OCI-LY7 (cell line): ENCODE data around the gene TRPC1. TPM values are rescaled to one million over a fixed set of nuclear protein-coding genes. Genes with fewer than 3 reads are reported as not detected.

ENCODE experiments used
- BruUV-seq: library from RNA; stranded (reverse); fragments of 400-500 nt; replicated peaks from 2 replicates; lab custom pipeline; 2021; lab: Mats Ljungman, UMichigan
- CTCF ChIA-PET: fragments of 300-600 bp; sonication (Branson Sonifier 250); formaldehyde crosslinking; loops from one replicate; lab custom pipeline; 2022; ENCODE audit warnings: antibody characterized with exemption; ENCODE audit not compliant: unreplicated experiment; lab: Charles Lee
- POLR2A ChIA-PET: fragments of 300-600 bp; sonication (Branson Sonifier 250); formaldehyde crosslinking; loops from one replicate; lab custom pipeline; 2022; ENCODE audit warnings: antibody characterized with exemption; lab: Charles Lee
- DNase-seq: peaks from one replicate; pipeline ENCODE4 v3.0.0-alpha.2; 2015; ENCODE audit warnings: low spot score
- H2AFZ ChIP-seq: fragments of 200-600 bp; sonication (generic), shearing (Covaris generic); 2 replicates; pipeline ENCODE4 v1.6.1; 2014; ENCODE audit warnings: mild to moderate bottlenecking, antibody characterized with exemption, low read length, moderate library complexity
- H3K27ac ChIP-seq: fragments of 200-600 bp; sonication (generic); 2 replicates; pipeline ENCODE4 v1.5.1; 2014; ENCODE audit warnings: mixed run types, low read depth, mild to moderate bottlenecking, moderate library complexity, low read length, inconsistent platforms; ENCODE audit not compliant: poor library complexity, severe bottlenecking
- H3K36me3 ChIP-seq: fragments of 200-600 bp; sonication (generic); 2 replicates; pipeline ENCODE4 v1.6.1; 2014; ENCODE audit warnings: mild to moderate bottlenecking, antibody characterized with exemption, low read length, moderate library complexity, mixed read lengths; ENCODE audit not compliant: insufficient read depth
- H3K4me1 ChIP-seq: fragments of 200-600 bp; sonication (generic); 2 replicates; pipeline ENCODE4 v1.5.1; 2014; ENCODE audit warnings: mild to moderate bottlenecking, low read length; ENCODE audit not compliant: insufficient read depth, poor library complexity, severe bottlenecking
- H3K4me2 ChIP-seq: fragments of 200-600 bp; sonication (generic); 2 replicates; pipeline ENCODE4 v1.6.1; 2014; ENCODE audit warnings: mild to moderate bottlenecking, low read length
- H3K4me3 ChIP-seq: fragments of 200-600 bp; sonication (generic); 2 replicates; pipeline ENCODE4 v1.5.1; 2014; ENCODE audit warnings: mild to moderate bottlenecking, low read depth, low read length; ENCODE audit not compliant: poor library complexity, severe bottlenecking
- H3K79me2 ChIP-seq: fragments of 200-600 bp; sonication (generic); 2 replicates; pipeline ENCODE4 v1.6.1; 2016; ENCODE audit warnings: low read depth, mild to moderate bottlenecking, low read length, moderate library complexity, mixed read lengths; ENCODE audit not compliant: insufficient read depth
- H3K9me2 ChIP-seq: fragments of 200-600 bp; sonication (generic); 2 replicates; pipeline ENCODE4 v1.6.1; 2016; ENCODE audit warnings: mild to moderate bottlenecking, low read length, mixed read lengths; ENCODE audit not compliant: insufficient read depth
- H3K9me3 ChIP-seq: fragments of 200-600 bp; sonication (generic); 2 replicates; pipeline ENCODE4 v1.6.1; 2014; ENCODE audit warnings: mild to moderate bottlenecking, mixed run types, low read length, mixed read lengths
- H4K20me1 ChIP-seq: fragments of 200-600 bp; sonication (generic); 2 replicates; pipeline ENCODE4 v1.6.1; 2014; ENCODE audit warnings: mild to moderate bottlenecking, antibody characterized with exemption, low read length, moderate library complexity, mixed read lengths; ENCODE audit not compliant: insufficient read depth
- CTCF ChIP-seq: fragments of 200-600 bp; sonication (generic); conservative IDR thresholded peaks from 2 replicates; pipeline ENCODE4 v1.5.1; 2014; ENCODE audit warnings: mild to moderate bottlenecking, antibody characterized with exemption, low read length, moderate library complexity, mixed read lengths
- EZH2phosphoT487 ChIP-seq: fragments of 200-600 bp; sonication (generic); IDR thresholded peaks from 2 replicates; pipeline ENCODE4 v1.6.1; 2018; ENCODE audit warnings: low read depth, borderline replicate concordance, mild to moderate bottlenecking, mixed run types, antibody characterized with exemption, low read length, moderate library complexity, mixed read lengths
- intact Hi-C: fragments of 100-400 bp; cut with micrococcal nuclease; formaldehyde crosslinking; loops from one replicate; pipeline ENCODE4 v1.10.0; 2022; ENCODE audit not compliant: unreplicated experiment
- total RNA-seq, 2 experiments: library from RNA; depleted of rRNA in 1 of 2; stranded (reverse); fragments of >200 nt in 1 of 2; shearing (Covaris generic) in 1 of 2; gene quantifications; 2 replicates each; pipeline ENCODE4 v1.2.3, GENCODE V29; 2014 to 2022

Gene TRPC1
- total RNA-seq, 2 experiments from 2014 or later: 0.60 to 0.74 TPM

- no peaks in the 10 kb centered on the region for H3K4me1 ChIP-seq
- no peaks in the 10 kb centered on the region for H4K20me1 ChIP-seq
These were observed 123.1 kb downstream of the TRPC1 start for GRCh38 chr3:142846779-142847577.

GRCh38 chr3:142849148-142849547 lies 125.3 kb downstream of the TRPC1 start:
- H3K4me1 ChIP-seq: no peaks in the 10 kb centered on the region
- H4K20me1 ChIP-seq: no peaks in the 10 kb centered on the region
- ChIA-PET CTCF (no interaction called here), POLR2A (interaction anchor here (0.6 kb wide), 1 partner anchor 52 kb away, joined by 4 read pairs; no protein-coding TSS in a partner anchor)
- no peak for DNase-seq
- no peak overlapping the region for H3K4me2 ChIP-seq
- BruUV-seq: no TSS peak
- H3K79me2 ChIP-seq: no peaks in the 10 kb centered on the region
- H3K36me3 ChIP-seq: no peaks in the 10 kb centered on the region
- H2AFZ ChIP-seq: no peak overlapping the region
- no peak overlapping the region for H3K27ac ChIP-seq
- H3K4me3 ChIP-seq: no peak overlapping the region
- intact Hi-C loops: no loop called here
- no peaks in the 10 kb centered on the region; the same call in 1 of the 2 replicates for H3K9me3 ChIP-seq
- H3K9me2 ChIP-seq: no peaks in the 10 kb centered on the region
- TF ChIP-seq EZH2phosphoT487: no peak
- no peak for TF ChIP-seq CTCF

More at GRCh38 chr3:142846779-142847577, 123.1 kb downstream of the TRPC1 start:
- H3K4me2 ChIP-seq: no peak overlapping the region
- H2AFZ ChIP-seq: no peak overlapping the region
- no peaks in the 10 kb centered on the region for H3K9me2 ChIP-seq
- intact Hi-C loops: no loop called here
- ChIA-PET POLR2A (no interaction called here), CTCF (no interaction called here)
- no TSS peak for BruUV-seq
- H3K9me3 ChIP-seq: no peaks in the 10 kb centered on the region; the same call in 1 of the 2 replicates
- DNase-seq: no peak
- no peak overlapping the region for H3K27ac ChIP-seq
- TF ChIP-seq CTCF (no peak), EZH2phosphoT487 (no peak)
- H3K79me2 ChIP-seq: no peaks in the 10 kb centered on the region
- no peaks in the 10 kb centered on the region for H3K36me3 ChIP-seq
- no peak overlapping the region for H3K4me3 ChIP-seq
